Left cardiac atrium (tissue), 4 donors: ENCODE results near the gene ADRA2B. TPM values are rescaled to one million over a fixed set of nuclear protein-coding genes. Genes with fewer than 3 reads are reported as not detected.
"Not testable (repeated sequence)": the region's sequence is repeated elsewhere in the genome, so short reads cannot be mapped to it uniquely, and the experiment has no call there.

ENCODE experiments used
- ATAC-seq, 2 donors: fragments of 200-7000 bp; cut with Tn5 transposase; one replicate each; pipeline ENCODE4 v1.9.1; 2020; ENCODE audit warnings: mild to moderate bottlenecking in 2 of 2, moderate library complexity in 2 of 2
- DNase-seq: peaks from one replicate; pipeline ENCODE4 v3.0.0-alpha.2; 2020
- intact Hi-C, 2 donors: fragments of 100-400 bp; cut with DNase I; formaldehyde crosslinking; loops; one replicate each; pipeline versions ENCODE4 v1.14.1 to v1.15.1; 2022 to 2023
- total RNA-seq, 2 donors: library from RNA; stranded (reverse); fragmentation: NEBNext Ultra II Directional; extraction: Animal tissue kit (Norgen Biotek cat#: 25700); gene quantifications; one replicate each; pipeline ENCODE4 v1.2.1, GENCODE V29; 2021
- donor health status: DM: no; HTN: yes; CAD: no.
- donor health status: DM: no; HTN: yes; CAD: no; lungs with severe emphysema.
- donor health status: DM: yes; HTN: yes; CAD: no.
- donor health status: Dilated cardiomyopathy.

Gene ADRA2B
- total RNA-seq, 2 donors from 2014 or later: 1.6 to 2.3 TPM

GRCh38 chr2:96084858-96085518 lies 31.4 kb downstream of the ADRA2B start:
- DNase-seq, intact Hi-C loops, ATAC-seq: not testable (repeated sequence)

DNA sequence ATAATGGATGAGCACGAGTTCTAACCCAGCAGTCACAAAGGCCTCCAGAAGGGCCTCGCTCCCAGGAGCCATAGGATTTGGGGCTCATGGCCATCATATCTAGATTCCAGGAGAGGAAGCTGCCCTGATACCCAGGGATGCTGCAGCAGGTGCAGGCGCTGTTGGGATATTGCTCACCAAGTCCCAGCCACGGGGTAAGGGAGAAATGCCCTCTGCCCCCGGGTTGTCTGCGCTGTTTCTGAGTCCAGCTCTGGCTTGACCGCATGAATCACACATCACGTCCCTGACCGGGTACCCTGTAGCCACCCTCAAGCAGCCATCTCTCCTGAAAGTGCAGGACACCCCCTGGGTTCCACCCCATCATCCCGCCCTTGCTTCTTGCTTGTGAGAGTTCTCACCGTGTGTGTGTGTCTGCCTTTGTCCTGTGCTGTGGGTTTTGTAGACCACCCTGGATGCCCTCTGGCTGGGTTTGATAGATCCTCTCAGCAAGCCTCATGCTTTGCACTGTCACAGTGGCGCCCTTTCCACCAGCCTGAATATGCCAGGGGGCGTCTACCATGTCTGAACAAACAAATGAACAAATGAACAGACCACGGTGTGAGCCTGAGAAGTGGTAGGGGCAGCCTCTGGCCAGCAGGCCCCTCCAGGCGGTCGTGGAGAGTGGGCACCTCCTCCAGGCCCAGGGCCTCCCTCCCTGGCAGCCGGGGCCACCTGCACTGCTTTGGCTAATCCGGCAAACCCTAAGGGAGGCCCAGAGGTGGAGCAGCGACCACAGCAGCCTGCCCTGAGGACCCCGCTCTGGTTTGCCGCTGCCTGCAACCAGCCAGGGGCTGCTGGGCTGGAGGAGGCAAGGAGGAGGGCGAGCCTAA lies 32.1 kb downstream of the ADRA2B start:
- intact Hi-C loops: no loop called here
- DNase-seq (no peak), ATAC-seq (no peak)

- peak; percentile 55 to 61 for ATAC-seq
- no peak for DNase-seq
- intact Hi-C loops: no loop called here
Observed at GRCh38 chr2:96083064-96083939, 33.1 kb downstream of the ADRA2B start.

- DNase-seq (no peak), ATAC-seq (peak; percentile 44 to 63)
- intact Hi-C loops: no loop called here
Observed at GRCh38 chr2:96082211-96083063, 33.9 kb downstream of the ADRA2B start.

GRCh38 chr2:96081042-96081441 lies 35.3 kb downstream of the ADRA2B start:
- intact Hi-C loops: no loop called here
- ATAC-seq (no peak), DNase-seq (no peak)

DNA sequence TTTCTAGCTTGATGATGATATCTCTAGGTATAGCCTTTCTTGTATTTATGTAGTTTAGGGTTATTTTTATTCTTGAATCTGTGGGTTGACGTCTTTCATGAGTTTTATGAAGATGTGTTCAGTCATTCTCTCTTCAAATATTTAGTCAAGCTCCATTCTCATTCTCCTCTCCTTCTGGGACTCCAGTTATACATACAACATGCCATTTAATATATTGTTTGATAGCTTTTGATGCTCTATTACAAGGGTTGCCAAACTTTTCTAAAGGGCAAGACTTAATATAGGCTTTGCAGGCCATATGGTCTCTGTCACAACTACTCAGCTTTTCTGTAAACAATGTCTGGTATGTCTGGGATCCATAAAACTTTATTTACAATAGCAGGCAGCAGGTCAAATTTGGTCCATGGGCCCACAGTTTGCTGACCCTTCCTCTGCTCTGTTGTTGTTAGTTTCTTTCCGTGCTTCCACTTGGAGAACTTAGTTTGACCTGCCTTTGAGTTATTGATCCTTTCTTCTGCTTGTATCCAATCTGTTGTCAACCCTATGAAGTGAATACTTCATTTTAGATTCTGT lies 41.1 kb downstream of the ADRA2B start:
- no peak for ATAC-seq
- intact Hi-C loops: no loop called here

DNA sequence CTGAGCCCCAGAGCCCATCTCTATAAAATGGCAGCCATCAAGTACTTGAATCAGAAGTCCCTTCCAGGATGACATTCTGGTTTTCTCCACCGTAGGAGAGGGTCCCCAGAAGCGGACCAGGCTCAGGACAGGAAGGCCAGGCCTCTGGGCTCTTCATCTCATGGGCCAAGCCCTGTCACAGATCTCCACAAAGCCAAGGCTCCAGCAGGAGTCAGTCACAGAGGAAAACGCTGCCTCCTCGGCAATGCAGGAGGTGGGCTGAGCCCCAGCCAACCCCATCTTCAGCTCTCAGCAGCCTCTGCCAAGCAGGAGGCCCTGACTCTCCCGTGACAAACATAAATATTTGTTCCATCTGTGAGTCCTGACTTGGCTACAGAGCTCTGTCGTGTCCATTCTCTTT lies 42.2 kb downstream of the ADRA2B start:
- no peak for DNase-seq
- intact Hi-C loops: loop anchor here in 1 of 2 donors (5.0 kb wide), 1 partner anchor 38 kb away; no protein-coding TSS in a partner anchor
- no peak for ATAC-seq

More for the DNA sequence above, 41.1 kb downstream of the ADRA2B start:
- DNase-seq: no peak

GRCh38 chr2:96073170-96073775 lies 43.1 kb downstream of the ADRA2B start:
- intact Hi-C loops: loop anchor here in 1 of 2 donors (5.0 kb wide), 1 partner anchor 39 kb away; no protein-coding TSS in a partner anchor
- no peak for DNase-seq
- ATAC-seq: no peak

GRCh38 chr2:96072746-96073145 lies 43.6 kb downstream of the ADRA2B start:
- ATAC-seq (no peak), DNase-seq (no peak)
- intact Hi-C loops: loop anchor here in 1 of 2 donors (5.0 kb wide), 1 partner anchor 40 kb away; no protein-coding TSS in a partner anchor

DNA sequence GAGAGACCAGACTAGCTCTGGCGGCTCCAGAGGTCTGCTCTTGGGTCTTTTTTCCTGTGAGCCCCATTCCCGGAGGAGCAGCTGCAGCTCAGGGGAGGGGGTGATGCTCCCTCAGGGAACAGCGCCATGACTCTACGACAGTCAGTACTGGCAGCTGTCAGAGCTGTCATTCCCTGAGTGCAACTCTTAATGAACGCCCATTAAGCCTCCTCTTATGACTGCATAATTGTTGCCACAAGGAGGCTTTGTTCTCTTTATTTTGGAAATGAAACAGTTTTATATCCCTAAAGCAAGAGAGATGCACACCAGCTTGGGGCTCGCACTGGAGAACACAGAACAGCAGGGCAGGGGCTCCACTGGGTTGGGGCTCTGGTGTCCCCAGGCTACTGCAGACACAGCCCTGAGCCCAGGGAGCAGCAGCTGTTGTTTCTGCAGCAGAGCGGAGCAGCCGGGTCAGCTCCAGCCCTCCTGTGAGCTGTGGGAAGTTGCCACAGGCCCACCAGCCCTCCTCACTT lies 44.3 kb downstream of the ADRA2B start:
- peak in 1 of 2 donors; percentile 34 for ATAC-seq
- DNase-seq: not testable (repeated sequence)
- intact Hi-C loops: loop anchor here in 1 of 2 donors (5.0 kb wide), 1 partner anchor 40 kb away; no protein-coding TSS in a partner anchor

- not testable (repeated sequence) for DNase-seq
- peak in 1 of 2 donors; percentile 15 for ATAC-seq
- intact Hi-C loops: loop anchor here in 1 of 2 donors (5.0 kb wide), 1 partner anchor 41 kb away; no protein-coding TSS in a partner anchor
Observed at GRCh38 chr2:96071087-96071976, 45.0 kb downstream of the ADRA2B start.

- DNase-seq, ATAC-seq: not testable (repeated sequence)
- intact Hi-C loops: loop anchor here in 1 of 2 donors (5.0 kb wide), 1 partner anchor 42 kb away; no protein-coding TSS in a partner anchor
Observed at GRCh38 chr2:96070351-96070750, 46.0 kb downstream of the ADRA2B start.

DNA sequence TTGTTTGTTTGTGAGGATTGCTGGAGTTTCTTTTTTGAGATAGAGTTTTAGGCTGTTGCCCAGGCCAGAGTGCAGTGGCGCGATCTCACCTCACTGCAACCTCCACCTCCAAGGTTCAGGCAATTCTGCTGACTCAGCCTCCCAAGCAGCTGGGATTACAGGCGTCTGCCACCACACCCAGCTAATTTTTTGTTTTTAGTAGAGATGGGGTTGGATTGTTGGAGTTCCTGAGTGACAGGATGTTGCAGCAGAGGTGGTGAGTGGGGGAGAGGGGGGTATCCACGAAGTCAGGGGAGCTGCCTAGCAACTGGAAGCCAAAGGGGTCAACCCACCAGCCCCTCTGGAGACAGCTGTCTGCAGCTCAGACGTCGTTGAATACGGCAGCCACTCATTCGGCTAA lies 46.5 kb downstream of the ADRA2B start:
- ATAC-seq, DNase-seq: not testable (repeated sequence)
- intact Hi-C loops: loop anchor here in 1 of 2 donors (5.0 kb wide), 1 partner anchor 42 kb away; no protein-coding TSS in a partner anchor

DNA sequence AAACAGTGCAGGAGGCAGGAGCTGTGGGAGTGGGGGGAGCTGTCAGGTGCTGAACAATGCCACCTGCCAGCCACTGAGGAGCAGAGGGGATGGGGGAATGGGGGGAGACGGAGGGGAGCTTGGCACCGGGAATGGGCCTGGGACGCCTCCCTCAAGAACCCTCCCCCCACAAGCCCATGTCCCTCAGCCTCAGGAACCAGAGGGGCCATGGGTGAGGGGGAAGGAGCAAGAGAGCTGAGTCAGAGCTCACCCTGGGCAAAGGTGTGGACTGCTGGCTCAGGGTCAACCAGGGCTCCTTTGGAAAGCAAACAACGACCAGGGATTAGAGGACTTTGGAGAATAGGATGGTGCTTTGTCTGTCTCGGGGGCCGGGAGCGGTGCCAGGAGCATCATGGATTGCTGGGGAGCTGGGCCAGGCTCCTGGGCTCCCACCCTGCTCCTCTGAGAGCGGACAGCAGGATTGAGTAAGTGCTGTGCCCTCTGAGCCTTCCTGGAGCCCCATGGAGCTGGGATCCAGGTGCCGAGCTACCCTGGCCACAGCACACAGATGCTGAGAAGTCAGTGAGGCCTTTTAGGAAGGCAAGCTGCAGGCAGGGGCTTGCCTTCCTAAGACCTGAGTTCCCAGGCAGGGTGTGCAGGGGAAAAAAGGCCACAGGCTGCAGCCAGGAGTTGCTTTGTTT lies 48.3 kb downstream of the ADRA2B start:
- DNase-seq, ATAC-seq, intact Hi-C loops: not testable (repeated sequence)

DNA sequence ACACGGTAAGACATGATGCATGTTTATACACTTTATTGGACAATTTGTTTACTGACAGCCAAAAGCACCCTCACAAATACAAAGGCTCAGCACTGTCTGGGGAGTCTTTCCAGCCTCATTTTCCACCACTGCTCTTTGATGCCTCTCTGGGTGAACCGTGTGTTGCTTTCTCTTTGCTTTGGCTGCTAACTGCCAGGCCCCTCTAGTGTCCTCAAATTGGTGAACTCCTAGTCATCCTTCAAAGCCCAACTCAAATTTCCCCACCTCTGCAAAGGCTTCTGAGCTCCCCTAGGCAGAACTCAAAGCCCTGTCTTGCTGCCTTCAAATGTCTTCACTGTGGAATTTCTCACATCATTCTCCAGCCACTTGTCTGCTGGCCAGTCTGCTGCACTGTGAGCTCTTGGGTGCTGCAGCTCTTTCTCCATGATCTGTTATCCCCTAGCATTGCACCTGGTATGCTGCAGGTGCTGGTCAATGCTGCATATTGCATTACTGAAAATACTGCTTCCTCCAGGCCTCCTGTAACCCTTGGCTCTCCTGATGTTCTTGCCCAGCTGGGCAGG lies 49.2 kb downstream of the ADRA2B start:
- intact Hi-C loops, DNase-seq, ATAC-seq: not testable (repeated sequence)
